Neural cell (in vitro differentiated cells): Measurements from ENCODE around the gene NPIPA5.
"Not testable (repeated sequence)": the region's sequence is repeated elsewhere in the genome, so short reads cannot be mapped to it uniquely, and the experiment has no call there.

ENCODE experiments used
- CTCF ChIP-seq: fragments of 450-650 bp; IDR thresholded peaks from 2 replicates; pipeline ENCODE4 v1.5.1; 2014; ENCODE audit warnings: antibody characterized with exemption, mild to moderate bottlenecking, moderate library complexity; ENCODE audit not compliant: poor library complexity, severe bottlenecking
- MXI1 ChIP-seq: fragments of 450-650 bp; conservative IDR thresholded peaks from 2 replicates; pipeline ENCODE4 v1.6.1; 2014; ENCODE audit warnings: antibody characterized with exemption, mild to moderate bottlenecking; ENCODE audit not compliant: poor library complexity, severe bottlenecking
- POLR2AphosphoS5 ChIP-seq: IDR thresholded peaks from 2 replicates; pipeline ENCODE4 v1.6.1; 2012
- REST ChIP-seq: IDR thresholded peaks from 2 replicates; pipeline ENCODE4 v1.6.1; 2012; ENCODE audit warnings: borderline replicate concordance

DNA sequence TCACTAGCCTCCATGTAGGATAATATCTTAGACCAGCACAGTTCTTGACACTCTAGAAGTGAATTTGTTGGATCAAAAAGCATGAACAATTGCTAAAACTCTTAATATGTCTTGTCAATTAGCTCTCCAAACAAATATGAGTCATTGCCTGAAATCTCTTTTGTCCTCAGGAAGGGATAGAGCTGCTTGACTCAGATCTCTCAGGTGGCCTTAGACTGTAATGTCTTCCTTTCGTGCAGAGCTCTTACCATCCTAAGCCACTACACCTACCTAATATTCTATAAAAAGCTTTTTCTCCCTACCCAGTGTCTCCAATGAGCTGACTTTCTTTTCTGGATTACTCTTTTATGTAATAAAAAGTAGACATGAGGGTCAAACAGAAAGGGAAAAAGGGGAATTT, 63.5 kb downstream of the NPIPA5 start:
- not testable (repeated sequence) for TF ChIP-seq CTCF, POLR2AphosphoS5, REST, MXI1
